Osteoblast (primary cell): Measurements from ENCODE around the gene CCDC85B. TPM values are rescaled to one million over a fixed set of nuclear protein-coding genes. Genes with fewer than 3 reads are reported as not detected.

ENCODE experiments used
- DNase-seq: peaks from one replicate; pipeline ENCODE4 v3.0.0; 2011; ENCODE audit warnings: low spot score, mixed read lengths; ENCODE audit not compliant: insufficient read length; ENCODE audit errors: missing footprints
- H2AFZ ChIP-seq: 2 replicates; pipeline ENCODE4 v1.6.0; 2011; ENCODE audit warnings: mild to moderate bottlenecking, low read length
- H3K27ac ChIP-seq: 2 replicates; pipeline ENCODE4 v1.5.1; 2011; ENCODE audit warnings: mild to moderate bottlenecking, low read depth, low read length, moderate library complexity
- H3K27me3 ChIP-seq: 2 replicates; pipeline ENCODE4 v1.6.0; 2012; ENCODE audit warnings: mild to moderate bottlenecking, control low read depth, inconsistent platforms, low read length, moderate library complexity; ENCODE audit not compliant: insufficient read depth
- H3K36me3 ChIP-seq: 2 replicates; pipeline ENCODE4 v1.5.1; 2011; ENCODE audit warnings: mild to moderate bottlenecking, low read length, control low read depth, moderate library complexity; ENCODE audit not compliant: insufficient read depth
- H3K4me1 ChIP-seq: 2 replicates; pipeline ENCODE4 v1.5.1; 2011; ENCODE audit warnings: mild to moderate bottlenecking, low read length, control low read depth, moderate library complexity; ENCODE audit not compliant: insufficient read depth
- H3K4me2 ChIP-seq: 2 replicates; pipeline ENCODE4 v1.6.0; 2011; ENCODE audit warnings: mild to moderate bottlenecking, low read length; ENCODE audit not compliant: insufficient read depth
- H3K4me3 ChIP-seq: fragments of 200-600 bp; sonication (generic); 3 replicates; pipeline ENCODE4 v1.5.1; 2012; ENCODE audit warnings: mild to moderate bottlenecking, low read length, inconsistent platforms; ENCODE audit not compliant: insufficient read depth
- H3K79me2 ChIP-seq: 2 replicates; pipeline ENCODE4 v1.6.0; 2012; ENCODE audit warnings: mild to moderate bottlenecking, low read length, control low read depth, inconsistent platforms; ENCODE audit not compliant: insufficient read depth
- H3K9me3 ChIP-seq: 2 replicates; pipeline ENCODE4 v1.5.1; 2011; ENCODE audit warnings: low read depth, low read length, control low read depth
- H4K20me1 ChIP-seq: 2 replicates; pipeline ENCODE4 v1.6.0; 2012; ENCODE audit warnings: mild to moderate bottlenecking, low read length, control low read depth; ENCODE audit not compliant: insufficient read depth
- CTCF ChIP-seq: IDR thresholded peaks from 2 replicates; pipeline ENCODE4 v1.5.1; 2011; ENCODE audit warnings: mild to moderate bottlenecking, low read depth, low read length, moderate library complexity; ENCODE audit errors: extremely low read depth
- total RNA-seq: library from RNA; depleted of rRNA; stranded (reverse); fragments of >200 nt; gene quantifications from 2 replicates; pipeline ENCODE4 v1.2.3, GENCODE V29; 2012

Gene CCDC85B
- total RNA-seq, 1 donor = 47.0 TPM

DNA sequence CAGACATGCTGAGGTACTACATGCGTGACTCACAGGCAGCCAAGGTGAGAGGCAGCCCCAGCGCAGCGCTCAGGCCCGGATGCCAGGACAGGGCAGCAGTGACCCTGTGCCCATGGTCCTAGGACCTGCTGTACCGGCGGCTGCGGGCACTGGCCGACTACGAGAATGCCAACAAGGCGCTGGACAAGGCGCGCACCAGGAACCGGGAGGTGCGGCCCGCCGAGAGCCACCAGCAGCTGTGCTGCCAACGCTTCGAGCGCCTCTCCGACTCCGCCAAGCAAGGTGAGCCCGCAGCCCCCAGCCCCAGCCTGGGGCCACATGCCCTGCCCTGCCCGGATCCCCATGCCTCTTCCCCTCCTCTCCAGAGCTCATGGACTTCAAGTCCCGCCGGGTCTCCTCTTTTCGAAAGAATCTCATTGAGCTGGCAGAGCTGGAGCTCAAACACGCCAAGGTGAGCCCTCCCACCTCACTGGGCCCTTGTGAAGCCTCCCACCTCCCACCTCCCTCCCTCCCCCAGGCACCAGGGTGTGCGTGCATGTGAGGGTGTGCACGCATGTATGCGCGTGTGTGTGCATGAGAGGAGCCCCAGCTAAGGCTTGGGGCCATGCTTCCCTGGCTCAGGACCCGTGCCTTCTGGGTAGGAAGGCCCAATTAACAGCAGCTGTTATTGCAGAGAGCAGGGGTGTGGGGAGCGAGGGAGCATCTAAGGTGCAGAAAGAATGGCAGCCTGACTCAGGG, 37.8 kb upstream of the CCDC85B start:
- H3K4me2 ChIP-seq = no peak overlapping the region
- peaks cover 14% of the 10 kb centered on the region for H3K4me1 ChIP-seq
- no peak overlapping the region for H3K27ac ChIP-seq
- peaks cover 58% of the 10 kb centered on the region for H3K36me3 ChIP-seq
- H3K79me2 ChIP-seq = peaks cover 48% of the 10 kb centered on the region
- no peaks in the 10 kb centered on the region for H3K27me3 ChIP-seq
- DNase-seq = peak; percentile 65
- no peaks in the 10 kb centered on the region for H3K9me3 ChIP-seq
- H4K20me1 ChIP-seq = peaks cover 51% of the 10 kb centered on the region
- no peak for TF ChIP-seq CTCF
- H3K4me3 ChIP-seq = no peak overlapping the region
- no peak overlapping the region for H2AFZ ChIP-seq

- Histone ChIP-seq H3K4me1 (peaks cover 16% of the 10 kb centered on the region), H2AFZ (no peak overlapping the region), H4K20me1 (peaks cover 51% of the 10 kb centered on the region), H3K9me3 (no peaks in the 10 kb centered on the region), H3K79me2 (peaks cover 51% of the 10 kb centered on the region), H3K36me3 (peaks cover 58% of the 10 kb centered on the region), H3K4me3 (no peak overlapping the region), H3K27me3 (no peaks in the 10 kb centered on the region), H3K27ac (no peak overlapping the region), H3K4me2 (no peak overlapping the region)
- DNase-seq = peak; percentile 58
- TF ChIP-seq CTCF = no peak
These were observed 37.1 kb upstream of the CCDC85B start for GRCh38 chr11:65853246-65853979.

- peak; percentile 54 for DNase-seq
- no peak for TF ChIP-seq CTCF
- peaks cover 51% of the 10 kb centered on the region for H4K20me1 ChIP-seq
- H3K4me2 ChIP-seq = no peak overlapping the region
- H3K36me3 ChIP-seq = peaks cover 58% of the 10 kb centered on the region
- H3K4me3 ChIP-seq = no peak overlapping the region
- H3K27me3 ChIP-seq = no peaks in the 10 kb centered on the region
- peaks cover 23% of the 10 kb centered on the region for H3K4me1 ChIP-seq
- H3K9me3 ChIP-seq = no peaks in the 10 kb centered on the region
- H3K79me2 ChIP-seq = peaks cover 51% of the 10 kb centered on the region
- peak overlapping the region; percentile 6 for H3K27ac ChIP-seq
- H2AFZ ChIP-seq = no peak overlapping the region
These were observed 36.3 kb upstream of the CCDC85B start for GRCh38 chr11:65854161-65854592.
